ENCODE results near the gene CREB3. TPM values are rescaled to one million over a fixed set of nuclear protein-coding genes. Genes with fewer than 3 reads are reported as not detected.

Gene CREB3
- total and polyA plus RNA-seq, 2 of the 4 experiments (the other 2 are of a cell fraction): 60.7 to 106 TPM

- DNase-seq (no peak), ATAC-seq (ENCODE audit: low read depth) (no peak)
- H2BK5ac ChIP-seq (ENCODE audit: low read depth, low read length, poor library complexity, severe bottlenecking): no peak overlapping the region
- ChIA-PET POLR2A (ENCODE audit: unreplicated experiment) (no interaction called here), CTCF (no interaction called here)
- no peak overlapping the region for H2BK20ac ChIP-seq (ENCODE audit: low read depth, low read length)
- peaks cover 1% of the 10 kb centered on the region; the same call in 1 of the 2 replicates for H3K4me1 ChIP-seq (ENCODE audit: control insufficient read depth, insufficient read depth, low read length)
- H3K4ac ChIP-seq (ENCODE audit: low read depth, low read length): no peak overlapping the region
- H3K36me3 ChIP-seq (ENCODE audit: control insufficient read depth, insufficient read depth, low read length): no peaks in the 10 kb centered on the region
- no peak overlapping the region for H2AK9ac ChIP-seq (replicated peaks; ENCODE audit: low read depth, low read length, poor library complexity)
- no peaks in the 10 kb centered on the region for H3K79me1 ChIP-seq (ENCODE audit: low read depth in 1 of 2, low read length in 2 of 2)
- intact Hi-C loops (cut with micrococcal nuclease): no loop called here
- dilution Hi-C loops (cut with HindIII; ENCODE audit: low sequenced_read_pairs, unreplicated experiment): no loop called here
- H3K9me3 ChIP-seq (ENCODE audit: control insufficient read depth, insufficient read depth, low read length): no peaks in the 10 kb centered on the region
- H3K27ac ChIP-seq (ENCODE audit: insufficient read depth, low read length): no peak overlapping the region
- TF ChIP-seq, protein P1, sequence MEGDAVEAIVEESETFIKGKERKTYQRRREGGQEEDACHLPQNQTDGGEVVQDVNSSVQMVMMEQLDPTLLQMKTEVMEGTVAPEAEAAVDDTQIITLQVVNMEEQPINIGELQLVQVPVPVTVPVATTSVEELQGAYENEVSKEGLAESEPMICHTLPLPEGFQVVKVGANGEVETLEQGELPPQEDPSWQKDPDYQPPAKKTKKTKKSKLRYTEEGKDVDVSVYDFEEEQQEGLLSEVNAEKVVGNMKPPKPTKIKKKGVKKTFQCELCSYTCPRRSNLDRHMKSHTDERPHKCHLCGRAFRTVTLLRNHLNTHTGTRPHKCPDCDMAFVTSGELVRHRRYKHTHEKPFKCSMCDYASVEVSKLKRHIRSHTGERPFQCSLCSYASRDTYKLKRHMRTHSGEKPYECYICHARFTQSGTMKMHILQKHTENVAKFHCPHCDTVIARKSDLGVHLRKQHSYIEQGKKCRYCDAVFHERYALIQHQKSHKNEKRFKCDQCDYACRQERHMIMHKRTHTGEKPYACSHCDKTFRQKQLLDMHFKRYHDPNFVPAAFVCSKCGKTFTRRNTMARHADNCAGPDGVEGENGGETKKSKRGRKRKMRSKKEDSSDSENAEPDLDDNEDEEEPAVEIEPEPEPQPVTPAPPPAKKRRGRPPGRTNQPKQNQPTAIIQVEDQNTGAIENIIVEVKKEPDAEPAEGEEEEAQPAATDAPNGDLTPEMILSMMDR (conservative IDR thresholded peaks at IDR 0.05; ENCODE audit: low read depth, low read length): no peak
- TF ChIP-seq, protein P2, sequence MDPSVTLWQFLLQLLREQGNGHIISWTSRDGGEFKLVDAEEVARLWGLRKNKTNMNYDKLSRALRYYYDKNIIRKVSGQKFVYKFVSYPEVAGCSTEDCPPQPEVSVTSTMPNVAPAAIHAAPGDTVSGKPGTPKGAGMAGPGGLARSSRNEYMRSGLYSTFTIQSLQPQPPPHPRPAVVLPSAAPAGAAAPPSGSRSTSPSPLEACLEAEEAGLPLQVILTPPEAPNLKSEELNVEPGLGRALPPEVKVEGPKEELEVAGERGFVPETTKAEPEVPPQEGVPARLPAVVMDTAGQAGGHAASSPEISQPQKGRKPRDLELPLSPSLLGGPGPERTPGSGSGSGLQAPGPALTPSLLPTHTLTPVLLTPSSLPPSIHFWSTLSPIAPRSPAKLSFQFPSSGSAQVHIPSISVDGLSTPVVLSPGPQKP (IDR thresholded peaks at IDR 0.05; ENCODE audit: borderline replicate concordance, low read depth, low read length): no peak
- peak; percentile 70 for TF ChIP-seq CEBPB (IDR thresholded peaks at IDR 0.05; ENCODE audit: low read depth, low read length)
- no TSS peak for BruUV-seq (replicated peaks)
- in situ Hi-C loops (cut with MboI; ENCODE audit: low sequenced_read_pairs): no loop called here
- H2AFZ ChIP-seq (replicated peaks; ENCODE audit: low read length, poor library complexity): no peak overlapping the region
- no peak overlapping the region for H4K5ac ChIP-seq (ENCODE audit: low read depth, low read length)
- no peak overlapping the region for H3K23ac ChIP-seq (ENCODE audit: low read depth, low read length)
- no peak overlapping the region for H3K56ac ChIP-seq (ENCODE audit: extremely low read depth, insufficient read depth, low read length)
- H3K4me2 ChIP-seq (ENCODE audit: low read depth, low read length): no peak overlapping the region
- no peaks in the 10 kb centered on the region for H3K9me1 ChIP-seq (ENCODE audit: insufficient read depth, low read length)
- H3K4me3 ChIP-seq (ENCODE audit: insufficient read depth, low read depth, low read length): no peak overlapping the region
- no peak overlapping the region for H2BK120ac ChIP-seq (ENCODE audit: low read depth, low read length)
- no peak overlapping the region for H3K14ac ChIP-seq (replicated peaks; ENCODE audit: low read depth, low read length)
- H3K9ac ChIP-seq (ENCODE audit: low read depth, low read length): no peak overlapping the region
- H3K27me3 ChIP-seq (ENCODE audit: control insufficient read depth, insufficient read depth, low read length): peaks cover 28% of the 10 kb centered on the region
- H4K8ac ChIP-seq (ENCODE audit: low read depth in 2 of 2, low read length in 2 of 2): no peak overlapping the region
- H4K20me1 ChIP-seq (ENCODE audit: insufficient read depth, low read length): no peaks in the 10 kb centered on the region
- H2BK15ac ChIP-seq (ENCODE audit: low read depth, low read length): no peak overlapping the region
- H3K18ac ChIP-seq (ENCODE audit: low read depth, low read length): no peak overlapping the region
- H2AK5ac ChIP-seq (ENCODE audit: low read depth, low read length): no peak overlapping the region
- no CpG with 5 or more reads among the region's 3 CpGs for WGBS, 2 experiments (ENCODE audit: extremely low coverage in 2 of 2, insufficient read length in 1 of 2)
- H4K91ac ChIP-seq (ENCODE audit: insufficient read depth, low read depth, low read length): no peak overlapping the region
These were observed 39.5 kb downstream of the CREB3 start for GRCh38 chr9:35771943-35772342.

Measured in IMR-90 (cell line).